ENCODE data around the gene GPD2.

The GPD2 gene

DNA sequence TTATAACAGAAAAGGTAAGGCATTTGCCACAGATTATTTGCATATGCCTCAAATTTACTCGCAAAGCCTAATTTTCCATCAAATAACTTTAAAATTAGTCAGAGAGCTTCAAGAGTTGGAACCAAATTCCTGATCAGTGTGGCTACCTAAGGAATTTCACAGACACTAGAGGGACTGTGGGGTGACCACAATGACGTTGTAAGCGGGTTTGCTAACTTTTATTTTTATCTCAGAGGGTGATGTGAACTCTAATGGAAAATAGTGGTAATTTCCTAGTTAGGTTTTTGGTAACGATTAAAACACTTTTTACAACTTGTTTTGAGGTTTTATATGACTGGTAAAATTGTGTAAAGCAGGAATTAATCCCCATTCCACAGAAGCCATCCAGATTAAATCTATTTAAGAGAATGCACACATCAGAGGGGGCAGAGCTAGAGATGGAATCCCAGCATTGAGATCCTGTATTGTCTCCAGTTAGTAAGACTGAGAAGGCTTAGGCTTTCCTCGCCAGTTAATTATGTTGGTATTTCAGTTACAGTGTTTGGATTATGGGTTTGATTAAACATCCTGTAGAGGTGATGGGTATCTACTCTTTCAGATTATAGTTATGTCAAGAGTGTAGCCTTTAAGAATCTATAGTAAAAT, 129.0 kb downstream of the GPD2 start:
- no peak overlapping the region for H3K9ac ChIP-seq (ENCODE audit: low read depth, low read length)
- H3K27me3 ChIP-seq (ENCODE audit: insufficient read depth, low read length): no peaks in the 10 kb centered on the region
- no peaks in the 10 kb centered on the region for H3K9me3 ChIP-seq (ENCODE audit: insufficient read depth, low read depth, low read length)
- peaks cover 5% of the 10 kb centered on the region; the same call in 1 of the 2 replicates for H3K36me3 ChIP-seq (ENCODE audit: insufficient read depth, low read length)
- WGBS: 94% methylated on average over 5 of the region's 5 CpGs
- no peak overlapping the region for H3K27ac ChIP-seq (ENCODE audit: low read depth, low read length)
- H3K4me1 ChIP-seq (ENCODE audit: insufficient read depth, low read length): 0 out of 2 replicates have a peak, but pooled peaks cover 4% of the 10 kb centered on the region
- no peak overlapping the region for H3K4me3 ChIP-seq (ENCODE audit: low read length)

DNA sequence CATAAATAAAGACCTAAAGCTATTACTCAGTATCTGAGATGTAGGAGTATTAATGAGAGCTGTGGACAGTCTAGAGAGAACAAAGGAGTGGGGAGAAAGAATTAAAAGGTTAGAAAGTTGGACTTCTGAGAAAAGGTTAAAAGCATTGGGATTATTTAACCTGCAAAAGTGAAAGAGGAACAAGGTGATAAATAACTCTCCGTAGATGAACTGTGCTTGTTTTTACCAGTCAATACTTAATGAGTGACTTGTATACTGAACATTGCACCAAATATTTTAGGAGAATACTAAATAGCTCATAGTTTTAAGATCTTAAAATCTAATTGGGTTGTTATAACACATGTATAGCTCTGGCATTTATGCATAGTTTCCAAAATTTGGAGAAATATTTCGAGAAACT, 137.5 kb downstream of the GPD2 start:
- no peak overlapping the region for H3K27ac ChIP-seq (ENCODE audit: low read depth, low read length)
- no peak overlapping the region for H3K9ac ChIP-seq (ENCODE audit: low read depth, low read length)
- no peaks in the 10 kb centered on the region for H3K27me3 ChIP-seq (ENCODE audit: insufficient read depth, low read length)
- no peak overlapping the region for H3K4me3 ChIP-seq (ENCODE audit: low read length)
- H3K9me3 ChIP-seq (ENCODE audit: insufficient read depth, low read depth, low read length): no peaks in the 10 kb centered on the region
- H3K36me3 ChIP-seq (ENCODE audit: insufficient read depth, low read length): peaks cover 5% of the 10 kb centered on the region; the same call in 1 of the 2 replicates
- 96% methylated on average over 2 of the region's 2 CpGs for WGBS
- H3K4me1 ChIP-seq (ENCODE audit: insufficient read depth, low read length): no peaks in the 10 kb centered on the region

DNA sequence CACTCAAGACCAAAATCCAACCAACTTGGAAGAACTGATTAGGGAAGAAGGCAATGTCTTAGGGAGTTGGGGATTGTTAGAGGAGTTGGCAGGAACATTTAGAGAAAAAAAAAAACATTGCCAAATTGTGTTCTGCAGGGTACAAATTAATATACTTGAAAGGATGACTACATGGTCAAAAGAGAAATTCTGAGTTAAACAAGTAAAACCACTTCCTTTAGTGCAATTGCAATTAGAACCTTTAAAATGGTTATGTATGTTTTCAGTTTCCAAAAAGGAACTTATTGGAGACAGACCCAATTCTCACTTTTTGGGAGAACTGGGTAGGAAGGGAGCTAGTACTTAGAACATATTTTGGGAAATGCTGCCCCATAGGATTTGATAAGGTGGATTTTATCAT, 137.9 kb downstream of the GPD2 start:
- H3K4me3 ChIP-seq (ENCODE audit: low read length): no peak overlapping the region
- H3K36me3 ChIP-seq (ENCODE audit: insufficient read depth, low read length): peaks cover 5% of the 10 kb centered on the region; the same call in 1 of the 2 replicates

DNA sequence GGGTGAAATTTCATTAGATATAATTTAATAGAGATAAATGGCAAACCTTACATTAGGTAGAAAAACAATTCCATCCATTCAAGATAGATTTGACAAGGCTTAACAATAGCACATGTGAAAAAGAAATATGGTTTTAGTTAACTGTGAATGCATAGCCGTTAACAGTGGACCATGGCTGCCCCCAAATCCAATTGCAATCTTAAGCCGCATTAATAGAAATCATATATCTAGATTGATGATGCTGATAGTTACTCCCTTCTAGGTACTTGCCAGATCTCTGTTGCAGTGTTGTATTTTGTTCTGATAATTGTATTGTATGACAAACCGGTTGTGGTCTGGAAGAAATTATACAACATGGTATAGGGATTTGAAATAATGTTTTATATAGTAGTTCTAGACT, 139.8 kb downstream of the GPD2 start:
- H3K9me3 ChIP-seq (ENCODE audit: insufficient read depth, low read depth, low read length): no peaks in the 10 kb centered on the region
- WGBS: 63% methylated on average over 3 of the region's 3 CpGs

More for the DNA sequence above, 137.9 kb downstream of the GPD2 start:
- no peaks in the 10 kb centered on the region for H3K27me3 ChIP-seq (ENCODE audit: insufficient read depth, low read length)
- H3K9me3 ChIP-seq (ENCODE audit: insufficient read depth, low read depth, low read length): no peaks in the 10 kb centered on the region
- no peaks in the 10 kb centered on the region for H3K4me1 ChIP-seq (ENCODE audit: insufficient read depth, low read length)
- no peak overlapping the region for H3K9ac ChIP-seq (ENCODE audit: low read depth, low read length)
- no peak overlapping the region for H3K27ac ChIP-seq (ENCODE audit: low read depth, low read length)

DNA sequence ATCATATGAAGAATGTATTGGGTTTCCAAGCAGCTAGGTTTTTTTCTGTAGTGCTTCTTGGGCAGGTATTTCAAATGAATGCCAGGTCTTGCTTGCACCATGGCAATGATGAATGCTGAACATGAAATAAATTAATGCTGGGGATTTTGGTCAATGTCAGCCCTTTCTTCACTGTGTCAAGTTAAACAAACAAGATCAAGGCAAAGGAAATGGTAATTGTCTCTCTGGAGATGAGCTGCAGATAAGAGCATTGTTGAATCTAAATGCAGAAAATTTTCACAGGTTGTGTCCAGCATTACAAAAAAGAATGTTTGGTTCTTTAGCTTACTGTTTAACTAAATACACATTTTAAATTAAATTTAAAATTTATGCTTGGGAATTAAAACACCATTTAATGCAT, 144.3 kb downstream of the GPD2 start:
- Histone ChIP-seq H3K27me3 (ENCODE audit: insufficient read depth, low read length) (no peaks in the 10 kb centered on the region), H3K9me3 (ENCODE audit: insufficient read depth, low read depth, low read length) (no peaks in the 10 kb centered on the region), H3K4me1 (ENCODE audit: insufficient read depth, low read length) (peaks cover 12% of the 10 kb centered on the region; the same call in 1 of the 2 replicates), H3K36me3 (ENCODE audit: insufficient read depth, low read length) (peaks cover 3% of the 10 kb centered on the region; the same call in 1 of the 2 replicates), H3K9ac (ENCODE audit: low read depth, low read length) (no peak overlapping the region), H3K4me3 (ENCODE audit: low read length) (no peak overlapping the region), H3K27ac (ENCODE audit: low read depth, low read length) (no peak overlapping the region)

More for the DNA sequence above, 139.8 kb downstream of the GPD2 start:
- no peaks in the 10 kb centered on the region; the same call in 1 of the 2 replicates for H3K36me3 ChIP-seq (ENCODE audit: insufficient read depth, low read length)
- H3K27ac ChIP-seq (ENCODE audit: low read depth, low read length): no peak overlapping the region
- no peaks in the 10 kb centered on the region for H3K27me3 ChIP-seq (ENCODE audit: insufficient read depth, low read length)
- peaks cover 6% of the 10 kb centered on the region; the same call in 1 of the 2 replicates for H3K4me1 ChIP-seq (ENCODE audit: insufficient read depth, low read length)
- no peak overlapping the region for H3K4me3 ChIP-seq (ENCODE audit: low read length)
- H3K9ac ChIP-seq (ENCODE audit: low read depth, low read length): no peak overlapping the region

DNA sequence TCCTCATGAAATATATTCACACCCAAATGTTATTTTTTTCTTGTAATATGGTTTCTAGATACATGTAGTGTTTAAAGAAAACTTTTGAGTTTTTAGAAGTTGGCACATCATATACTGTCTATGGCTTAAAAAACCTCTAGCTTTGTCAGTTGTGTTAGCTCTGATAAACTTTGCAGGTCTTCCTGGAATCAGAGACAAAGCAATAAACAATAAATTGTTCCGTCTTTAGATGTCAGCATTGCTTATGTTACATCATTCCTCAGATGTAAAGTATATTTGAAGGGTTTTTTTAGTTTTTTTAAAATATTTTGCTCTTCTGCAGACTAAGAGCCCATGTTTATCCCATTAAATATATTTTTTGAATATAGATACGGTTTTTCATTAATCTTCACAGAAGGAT, 145.1 kb downstream of the GPD2 start:
- H3K4me3 ChIP-seq (ENCODE audit: low read length): no peak overlapping the region
- 100% methylated on average over 1 of the region's 2 CpGs for WGBS
- no peak overlapping the region for H3K9ac ChIP-seq (ENCODE audit: low read depth, low read length)
- H3K36me3 ChIP-seq (ENCODE audit: insufficient read depth, low read length): peaks cover 3% of the 10 kb centered on the region; the same call in 1 of the 2 replicates
- H3K27me3 ChIP-seq (ENCODE audit: insufficient read depth, low read length): no peaks in the 10 kb centered on the region
- H3K27ac ChIP-seq (ENCODE audit: low read depth, low read length): no peak overlapping the region
- no peaks in the 10 kb centered on the region for H3K9me3 ChIP-seq (ENCODE audit: insufficient read depth, low read depth, low read length)
- H3K4me1 ChIP-seq (ENCODE audit: insufficient read depth, low read length): peaks cover 12% of the 10 kb centered on the region; the same call in 1 of the 2 replicates

DNA sequence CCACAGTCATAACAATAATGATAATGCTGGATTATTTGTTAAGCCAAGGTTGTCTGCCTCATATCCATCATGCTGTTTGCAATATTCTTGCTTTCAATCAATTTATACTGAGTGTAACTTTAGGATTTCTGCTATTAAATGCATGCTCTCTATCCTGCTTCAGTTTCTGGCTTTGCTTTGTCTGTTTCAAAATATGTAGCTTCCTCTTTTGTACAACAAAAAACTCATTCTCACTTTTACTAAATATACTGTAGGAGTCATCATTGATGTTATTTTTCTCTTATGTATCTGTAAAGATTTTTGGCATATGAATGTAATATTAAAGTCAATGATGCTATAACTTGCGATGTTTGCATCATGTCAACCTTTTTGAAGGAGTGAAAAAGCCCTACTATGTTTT, 149.3 kb downstream of the GPD2 start:
- Histone ChIP-seq H3K4me1 (ENCODE audit: insufficient read depth, low read length) (peaks cover 13% of the 10 kb centered on the region), H3K4me3 (ENCODE audit: low read length) (no peak overlapping the region)
- WGBS: 97% methylated on average over 1 of the region's 1 CpG

DNA sequence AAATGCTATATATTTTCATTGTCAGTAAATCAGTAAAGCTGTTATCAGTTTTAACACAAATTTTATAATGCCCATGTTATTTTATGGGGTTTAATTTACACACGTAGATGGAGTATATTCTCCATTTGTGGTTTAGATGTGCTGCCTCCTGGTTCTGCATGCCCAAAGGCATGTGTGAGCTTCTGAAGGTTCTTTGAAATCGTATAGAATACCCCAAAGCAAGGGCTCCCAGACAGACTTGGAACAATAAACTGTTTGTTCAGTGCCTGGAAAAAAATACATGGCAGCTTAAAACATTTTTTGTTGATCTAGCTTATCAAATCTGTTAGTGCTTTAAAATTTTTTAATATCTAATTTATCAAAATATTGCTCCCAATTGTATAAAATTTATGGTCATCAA, 150.4 kb downstream of the GPD2 start:
- Histone ChIP-seq H3K4me3 (ENCODE audit: low read length) (no peak overlapping the region), H3K9me3 (ENCODE audit: insufficient read depth, low read depth, low read length) (no peaks in the 10 kb centered on the region), H3K36me3 (ENCODE audit: insufficient read depth, low read length) (peaks cover 3% of the 10 kb centered on the region; the same call in 1 of the 2 replicates), H3K4me1 (ENCODE audit: insufficient read depth, low read length) (peaks cover 17% of the 10 kb centered on the region), H3K27me3 (ENCODE audit: insufficient read depth, low read length) (no peaks in the 10 kb centered on the region), H3K9ac (ENCODE audit: low read depth, low read length) (no peak overlapping the region), H3K27ac (ENCODE audit: low read depth, low read length) (no peak overlapping the region)
- WGBS: 89% methylated on average over 2 of the region's 2 CpGs

More for the DNA sequence above, 149.3 kb downstream of the GPD2 start:
- Histone ChIP-seq H3K36me3 (ENCODE audit: insufficient read depth, low read length) (peaks cover 3% of the 10 kb centered on the region; the same call in 1 of the 2 replicates), H3K9me3 (ENCODE audit: insufficient read depth, low read depth, low read length) (no peaks in the 10 kb centered on the region), H3K27me3 (ENCODE audit: insufficient read depth, low read length) (no peaks in the 10 kb centered on the region), H3K9ac (ENCODE audit: low read depth, low read length) (no peak overlapping the region), H3K27ac (ENCODE audit: low read depth, low read length) (no peak overlapping the region)

DNA sequence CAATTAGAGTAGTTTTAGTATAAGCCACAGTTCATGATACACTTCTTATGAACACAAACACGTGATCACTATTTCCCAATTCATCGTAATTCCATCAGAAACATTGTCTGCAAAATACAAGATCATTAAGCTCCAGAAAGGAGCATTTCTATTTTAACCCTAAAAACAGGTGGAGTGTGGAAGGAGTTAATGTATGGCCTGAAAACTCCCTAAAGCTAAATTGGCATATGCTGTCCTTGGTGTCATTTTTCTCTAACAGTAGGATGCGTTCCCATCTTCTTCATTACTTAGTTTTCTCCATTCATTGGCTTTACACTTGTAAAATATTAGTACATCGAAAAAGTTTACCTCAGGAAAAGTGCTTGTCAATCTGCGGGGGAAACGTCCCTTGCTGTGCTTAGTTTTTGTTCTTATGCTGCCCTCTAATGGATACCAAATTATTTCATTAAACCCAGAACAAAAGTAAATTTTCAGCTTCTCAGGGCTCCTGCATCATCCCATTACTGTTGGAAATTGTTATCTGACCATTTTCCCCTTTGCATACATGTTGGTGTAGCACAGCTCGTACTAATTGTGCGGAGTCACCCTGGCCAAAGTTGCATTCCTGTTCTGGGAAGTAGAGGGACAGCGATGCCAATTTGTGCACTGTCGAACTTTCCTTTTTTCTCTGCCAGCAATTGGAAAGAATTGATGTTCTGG, 153.4 kb downstream of the GPD2 start:
- WGBS: 60% methylated on average over 10 of the region's 10 CpGs
- H3K4me1 ChIP-seq (ENCODE audit: insufficient read depth, low read length): peaks cover 43% of the 10 kb centered on the region
- no peaks in the 10 kb centered on the region for H3K9me3 ChIP-seq (ENCODE audit: insufficient read depth, low read depth, low read length)
- H3K9ac ChIP-seq (ENCODE audit: low read depth, low read length): no peak overlapping the region
- no peaks in the 10 kb centered on the region for H3K36me3 ChIP-seq (ENCODE audit: insufficient read depth, low read length)
- no peaks in the 10 kb centered on the region for H3K27me3 ChIP-seq (ENCODE audit: insufficient read depth, low read length)
- no peak overlapping the region for H3K27ac ChIP-seq (ENCODE audit: low read depth, low read length)
- no peak overlapping the region for H3K4me3 ChIP-seq (ENCODE audit: low read length)

DNA sequence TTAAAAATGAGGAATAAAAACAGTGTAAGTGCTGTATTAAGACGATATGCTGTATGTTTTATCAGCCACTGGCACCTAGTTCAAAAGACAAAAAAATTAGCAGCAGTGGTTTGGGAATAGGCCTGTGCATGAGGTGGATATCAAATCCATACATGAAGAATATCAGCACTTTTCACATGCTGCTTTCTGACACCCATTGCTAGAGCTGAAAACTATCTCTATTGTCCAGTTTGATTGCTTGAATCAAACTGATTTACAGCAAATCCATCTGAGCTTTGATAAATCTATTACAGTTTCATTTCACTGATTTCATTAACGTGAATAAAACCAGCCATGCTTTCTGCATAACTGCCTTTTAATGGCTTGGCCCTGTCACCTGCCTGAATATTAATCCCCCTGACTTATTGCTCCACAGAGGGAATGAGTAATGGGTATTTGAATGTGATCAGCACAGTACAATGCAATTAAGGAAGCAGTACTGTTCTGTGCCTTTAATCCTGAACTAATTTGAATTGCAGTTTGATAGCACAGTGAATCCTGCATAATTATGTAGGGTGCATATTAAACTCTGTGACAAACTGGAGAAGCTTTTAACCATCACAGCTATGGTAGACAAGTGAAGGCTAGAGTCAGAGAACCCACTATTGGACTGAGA, 154.0 kb downstream of the GPD2 start:
- Histone ChIP-seq H3K9me3 (ENCODE audit: insufficient read depth, low read depth, low read length) (no peaks in the 10 kb centered on the region), H3K4me3 (ENCODE audit: low read length) (no peak overlapping the region), H3K27me3 (ENCODE audit: insufficient read depth, low read length) (no peaks in the 10 kb centered on the region), H3K4me1 (ENCODE audit: insufficient read depth, low read length) (peaks cover 39% of the 10 kb centered on the region), H3K27ac (ENCODE audit: low read depth, low read length) (no peak overlapping the region), H3K9ac (ENCODE audit: low read depth, low read length) (no peak overlapping the region), H3K36me3 (ENCODE audit: insufficient read depth, low read length) (no peaks in the 10 kb centered on the region)
- WGBS: 65% methylated on average over 2 of the region's 2 CpGs

Data from HUES64 (cell line).